PC-9 (cell line): Measurements from ENCODE around the gene DMRTA1.

Source experiments
- CTCF ChIP-seq: fragments of 200-600 bp; sonication (generic); conservative IDR thresholded peaks from 2 replicates; pipeline ENCODE4 v1.6.1; 2017; ENCODE audit warnings: mixed run types, antibody characterized with exemption, mild to moderate bottlenecking, moderate library complexity
- EZH2 ChIP-seq: fragments of 200-600 bp; sonication (generic); IDR thresholded peaks from 2 replicates; pipeline ENCODE4 v1.8.0; 2017; ENCODE audit warnings: antibody characterized with exemption, low read depth

GRCh38 chr9:22427226-22427880, 19.3 kb upstream of the DMRTA1 start:
- no peak for TF ChIP-seq CTCF
- TF ChIP-seq EZH2 = no peak
